NOMO-1 (cell line): ENCODE measurements around the gene SETBP1.

Source experiments
- DNase-seq, 2 experiments: peaks; one replicate each; lab custom pipeline; 2025; ENCODE audit not compliant: unreplicated experiment in 2 of 2; lab: John Stamatoyannopoulos, UW

Gene SETBP1

DNA sequence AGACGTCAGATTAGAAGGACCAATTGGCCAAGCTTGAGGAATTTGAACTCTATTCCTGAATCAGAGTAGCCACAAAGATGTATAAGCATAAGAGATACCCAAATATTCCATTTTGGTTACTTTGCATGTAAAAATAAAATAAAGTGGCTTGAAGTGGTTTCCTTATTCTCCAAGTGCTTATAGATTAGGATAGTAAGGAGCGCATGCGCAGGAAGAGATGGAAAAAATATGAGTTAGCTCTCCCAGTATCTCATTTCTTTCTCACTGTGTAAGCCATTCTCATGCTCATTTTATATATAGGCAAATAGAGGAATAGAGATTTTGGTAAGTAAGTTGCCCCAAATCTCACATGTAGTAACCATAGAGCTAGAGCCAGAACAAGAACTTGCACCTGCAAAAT lies 241.3 kb downstream of the SETBP1 start:
- no peak for DNase-seq

DNA sequence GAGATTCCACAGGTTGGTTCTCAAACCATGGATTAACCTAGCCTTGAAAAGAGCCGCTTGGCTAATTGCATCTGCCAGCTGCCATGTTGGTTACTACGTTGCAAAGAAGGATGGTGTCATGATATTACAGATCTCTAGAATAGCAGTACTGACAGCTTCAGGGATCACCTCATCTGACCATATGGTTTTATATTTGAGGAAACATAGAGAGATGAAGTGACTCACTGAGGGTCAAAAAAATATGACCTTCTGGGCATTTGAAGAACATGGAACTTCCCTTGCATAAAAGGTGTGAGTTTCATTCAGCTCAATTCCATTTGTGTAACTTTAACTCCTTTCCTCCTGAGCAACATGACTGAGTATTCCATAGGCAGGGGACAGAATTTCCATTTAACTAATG lies 242.3 kb downstream of the SETBP1 start:
- no peak for DNase-seq

DNA sequence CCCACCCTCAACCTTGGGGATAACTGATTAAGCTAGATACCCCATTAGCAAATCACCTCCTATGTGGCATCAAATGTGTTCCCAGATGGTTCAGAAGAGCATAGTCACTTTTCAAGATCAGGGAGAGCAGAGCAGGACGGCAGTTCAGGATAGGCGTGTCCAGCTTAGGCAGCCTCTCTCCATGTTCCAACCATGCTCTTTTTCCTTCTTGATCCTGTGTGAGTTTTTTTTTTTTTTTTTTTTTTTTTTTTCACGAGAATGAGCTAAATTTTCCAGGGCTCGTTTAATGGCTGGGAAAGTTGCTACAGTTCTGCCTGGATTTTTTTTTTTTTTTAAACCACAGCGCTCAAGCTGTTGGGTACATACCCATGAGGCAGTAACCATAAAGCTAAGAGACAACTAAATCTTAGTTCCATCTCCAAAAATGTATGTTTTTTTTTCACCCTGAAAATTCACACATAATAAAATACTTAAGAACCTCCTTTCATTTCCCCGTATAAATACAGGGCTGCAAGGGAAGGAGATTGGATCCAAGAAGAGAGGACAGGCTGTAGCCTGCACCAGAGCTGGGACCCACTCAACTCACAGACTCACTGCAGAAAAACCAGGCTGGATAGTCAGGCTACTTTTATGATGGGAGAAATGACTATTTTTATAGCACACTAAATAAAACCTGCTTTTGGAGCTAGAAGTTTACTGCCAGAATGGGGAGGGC lies 244.3 kb downstream of the SETBP1 start:
- no peak for DNase-seq

DNA sequence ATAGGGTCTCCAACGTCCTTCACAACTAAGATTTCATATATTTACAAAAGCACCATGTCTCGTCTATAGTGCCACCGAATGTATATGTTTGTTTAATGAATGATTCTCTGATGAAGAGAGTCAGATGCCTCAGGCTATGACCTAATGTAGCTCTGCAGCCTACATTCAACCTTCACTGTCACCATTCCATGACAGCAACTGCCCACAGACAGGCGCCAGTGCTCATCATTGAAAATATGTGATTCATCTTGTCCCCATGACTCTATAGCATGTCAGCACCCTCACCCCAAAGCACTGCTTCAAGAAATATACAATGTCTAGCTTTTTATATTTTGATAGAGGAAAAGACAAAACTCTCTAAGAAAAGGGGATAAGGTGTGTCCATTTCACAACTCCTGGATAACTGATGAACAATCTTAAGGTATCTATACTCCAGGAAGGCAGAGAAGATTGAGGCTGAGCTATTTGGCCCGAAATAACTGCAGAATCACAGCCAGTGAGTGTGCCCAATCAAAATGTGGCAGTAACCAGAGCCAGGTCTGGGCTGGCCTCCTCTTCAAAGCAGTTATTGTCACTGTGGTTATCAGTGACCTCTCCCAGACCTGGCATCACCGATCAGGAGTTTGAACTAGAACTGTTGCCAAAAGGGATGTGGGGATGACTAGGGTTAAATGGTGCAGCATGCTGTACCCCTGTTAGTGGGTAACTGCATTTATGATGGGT lies 246.6 kb downstream of the SETBP1 start:
- no peak for DNase-seq

DNA sequence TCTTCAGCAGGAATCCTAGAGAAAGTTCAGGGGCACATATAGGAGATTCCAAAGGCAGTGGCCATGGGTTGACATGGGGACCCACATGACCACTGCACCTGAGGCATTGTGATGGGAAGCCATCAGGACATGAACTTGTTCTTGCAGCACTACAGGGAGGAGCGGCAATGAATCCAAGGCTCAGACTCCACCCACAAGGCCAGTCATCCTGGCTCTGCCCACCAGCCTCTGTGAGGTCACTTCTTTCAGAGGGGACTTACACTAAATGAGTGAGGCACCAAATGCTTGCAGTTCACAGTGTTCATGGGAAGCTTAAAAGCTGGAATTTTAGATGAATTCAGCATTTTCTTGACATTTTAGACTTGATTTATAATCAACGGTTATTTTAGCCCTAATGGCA lies 254.2 kb downstream of the SETBP1 start:
- DNase-seq, result no peak

DNA sequence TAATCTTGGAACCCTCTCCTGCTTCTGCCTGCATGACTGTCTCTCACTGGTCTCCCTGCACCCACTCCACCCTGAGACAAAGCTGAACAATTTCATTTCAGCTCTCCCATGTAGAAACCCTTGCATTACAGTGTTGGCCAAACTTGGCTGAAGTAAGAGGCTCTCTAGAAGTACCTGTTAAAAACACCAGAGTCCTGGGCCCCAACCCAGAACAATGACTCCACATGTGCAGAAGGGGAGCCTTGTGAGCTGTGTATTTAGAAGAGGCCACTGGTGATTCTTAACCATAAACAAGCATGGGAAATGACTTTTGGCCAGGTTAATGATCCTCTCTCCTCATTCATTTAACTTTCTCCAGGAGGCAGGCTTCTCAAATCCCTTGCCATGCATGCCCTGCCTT lies 254.8 kb downstream of the SETBP1 start:
- DNase-seq, result no peak

DNA sequence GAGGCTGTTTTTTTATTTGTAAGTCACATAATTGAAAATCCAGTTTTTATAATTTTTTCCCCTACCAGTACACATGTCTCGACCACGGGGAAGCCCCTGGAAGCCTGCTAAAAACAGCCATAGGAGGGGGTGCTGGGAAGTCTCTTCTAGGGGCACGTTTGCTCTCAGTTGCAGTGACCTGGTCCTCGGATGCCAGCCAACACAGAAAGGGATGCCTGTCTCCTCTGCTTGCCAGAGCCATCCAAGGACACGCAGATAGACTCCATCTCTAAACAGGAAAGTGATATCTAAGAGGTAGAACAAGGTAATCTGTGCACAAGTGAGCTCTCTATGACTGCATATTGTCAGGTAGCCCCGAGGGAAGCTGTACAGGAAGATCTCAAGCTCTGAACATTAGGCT lies 255.8 kb downstream of the SETBP1 start:
- no peak for DNase-seq

DNA sequence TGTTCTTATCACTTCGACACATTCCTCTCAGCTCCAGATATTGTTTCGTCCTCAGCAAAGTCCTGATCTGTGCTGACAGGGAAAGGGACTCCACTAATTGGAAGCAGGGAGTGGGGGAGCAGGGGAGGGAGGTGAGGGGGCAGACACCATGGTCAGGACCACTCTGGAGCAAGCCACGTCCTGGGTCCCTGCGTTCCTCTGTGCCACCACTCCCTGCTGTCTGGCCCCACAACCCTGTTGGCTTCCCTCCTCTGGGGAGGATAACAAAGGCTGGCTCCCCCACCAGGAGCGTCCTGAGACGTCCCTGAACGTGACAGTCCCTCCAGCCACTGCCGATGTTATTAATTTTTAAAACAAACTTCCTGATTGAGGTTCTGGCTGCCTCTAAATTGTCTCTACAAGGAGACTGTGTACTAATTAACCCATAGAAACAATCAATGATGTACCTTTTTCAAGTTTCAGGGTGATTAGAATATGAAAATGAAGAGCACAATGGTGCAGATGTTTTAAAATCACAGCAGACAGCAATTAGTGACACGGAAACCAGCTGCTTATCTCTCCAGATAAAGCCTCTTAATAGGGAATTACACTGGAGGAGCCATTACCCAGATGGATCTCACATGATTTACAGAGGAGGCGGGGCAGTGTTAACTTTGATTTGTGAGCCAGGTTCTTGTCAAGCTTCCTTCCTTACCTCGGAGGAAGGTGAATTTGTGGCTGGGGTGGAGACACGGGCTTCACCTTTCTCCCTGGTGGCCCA lies 257.5 kb downstream of the SETBP1 start:
- DNase-seq, result no peak

DNA sequence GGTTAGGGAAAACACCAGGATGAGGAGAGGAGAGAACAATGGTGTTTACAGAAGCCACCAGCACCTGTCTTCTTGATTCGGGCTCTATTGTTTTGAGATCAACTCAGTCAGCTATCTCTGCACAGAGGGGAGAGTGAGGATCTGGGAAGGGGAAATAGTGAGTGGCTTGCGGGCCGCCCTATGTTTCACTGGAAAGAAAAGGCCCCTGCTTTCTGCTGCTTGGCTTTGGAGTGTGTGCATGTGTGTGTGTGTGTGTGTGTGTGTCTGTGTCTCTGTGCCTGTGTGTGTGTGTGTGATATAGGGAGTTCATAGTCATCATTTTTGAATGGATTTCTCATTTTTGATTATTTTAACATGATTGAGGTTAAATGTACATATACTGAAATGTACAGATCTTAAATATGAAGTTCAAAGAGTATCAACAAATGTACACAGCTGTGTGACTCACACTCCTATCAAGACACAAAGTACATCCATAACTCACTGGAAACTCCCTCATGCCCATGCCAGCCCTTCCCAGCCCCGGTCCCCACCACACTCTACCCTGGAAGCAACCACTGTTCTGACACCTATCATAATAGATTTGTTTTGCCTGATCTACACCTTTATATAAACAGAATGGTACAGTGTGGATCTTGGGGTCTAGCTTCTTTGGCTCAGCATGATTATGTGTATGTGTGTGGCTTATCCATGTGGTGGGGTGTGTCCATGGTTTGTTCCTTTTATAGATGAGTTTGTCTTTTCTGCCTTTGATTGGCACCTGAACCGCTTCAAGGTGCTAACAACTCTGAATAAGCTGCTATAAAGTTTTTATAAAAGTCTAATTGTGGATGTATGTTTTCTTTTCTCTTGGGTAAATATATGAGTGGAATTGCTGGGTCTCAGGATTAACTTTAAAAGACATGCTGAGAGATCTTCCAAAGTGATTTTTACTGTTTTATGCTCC lies 258.3 kb downstream of the SETBP1 start:
- DNase-seq, result no peak

DNA sequence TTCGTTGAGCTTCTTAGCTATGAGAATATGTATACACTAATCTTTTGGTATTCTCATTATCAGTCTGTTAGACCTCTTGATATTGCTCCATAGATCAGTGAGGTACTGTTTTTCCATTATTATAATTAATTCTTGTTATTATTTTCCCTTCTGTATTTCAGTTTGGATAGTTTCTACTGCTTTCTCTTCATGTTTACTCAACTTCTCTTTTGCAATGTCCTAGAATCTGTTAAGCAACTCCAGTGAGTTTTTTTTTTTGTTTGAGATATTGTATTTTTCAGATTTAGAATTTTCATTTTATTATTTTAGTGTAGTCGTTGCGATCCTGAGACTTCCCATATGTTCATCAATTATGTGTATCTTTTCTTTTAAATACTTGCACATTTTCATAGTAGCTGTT lies 260.8 kb downstream of the SETBP1 start:
- DNase-seq, result peak in 1 of 2 experiments; percentile 25

DNA sequence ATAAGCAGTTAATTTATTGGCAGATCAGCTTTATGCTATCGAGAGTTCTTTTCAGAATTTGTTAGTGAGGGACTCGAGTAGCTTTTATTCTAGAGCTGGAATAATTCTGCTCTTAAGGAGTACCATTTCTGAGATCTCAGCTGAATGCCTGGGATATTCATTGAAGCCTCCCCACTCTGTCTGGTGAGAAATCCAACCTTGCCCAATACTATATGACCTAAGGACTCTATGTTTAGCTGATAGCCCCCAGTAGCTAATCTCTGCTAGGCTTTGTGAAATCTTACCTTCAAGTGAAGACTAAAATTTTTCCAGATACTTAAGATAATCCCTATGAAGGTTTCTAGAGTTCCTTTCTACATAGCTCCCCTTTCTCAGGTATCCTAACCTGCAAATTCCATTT lies 261.4 kb downstream of the SETBP1 start:
- DNase-seq, result no peak

DNA sequence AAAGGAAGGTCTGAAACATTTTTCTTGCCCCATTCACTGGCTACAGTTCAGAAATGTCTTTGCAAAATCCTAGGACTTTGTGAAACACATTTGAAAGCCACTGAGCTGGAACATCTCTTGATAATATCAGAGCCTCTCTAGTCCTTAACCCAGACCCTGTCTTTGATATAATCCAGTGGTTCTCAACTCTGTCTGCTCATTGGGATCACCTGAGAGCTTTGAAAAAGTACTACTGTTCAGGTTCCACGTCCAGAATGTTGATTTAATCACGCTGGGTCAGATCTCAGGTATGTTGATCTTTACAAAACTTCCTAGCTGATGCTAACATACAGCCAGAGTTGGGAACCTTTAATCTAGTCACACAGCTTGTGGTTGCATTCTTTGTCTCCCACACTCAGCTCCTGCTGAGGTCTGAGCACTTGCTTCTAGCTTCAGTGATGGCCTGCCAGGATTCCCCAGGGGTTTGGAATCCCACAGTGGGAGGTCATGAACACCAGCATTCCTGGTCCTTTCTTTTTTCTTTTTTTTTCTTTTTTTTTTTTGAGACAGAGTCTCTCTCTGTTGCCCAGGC lies 262.7 kb downstream of the SETBP1 start:
- no peak for DNase-seq

DNA sequence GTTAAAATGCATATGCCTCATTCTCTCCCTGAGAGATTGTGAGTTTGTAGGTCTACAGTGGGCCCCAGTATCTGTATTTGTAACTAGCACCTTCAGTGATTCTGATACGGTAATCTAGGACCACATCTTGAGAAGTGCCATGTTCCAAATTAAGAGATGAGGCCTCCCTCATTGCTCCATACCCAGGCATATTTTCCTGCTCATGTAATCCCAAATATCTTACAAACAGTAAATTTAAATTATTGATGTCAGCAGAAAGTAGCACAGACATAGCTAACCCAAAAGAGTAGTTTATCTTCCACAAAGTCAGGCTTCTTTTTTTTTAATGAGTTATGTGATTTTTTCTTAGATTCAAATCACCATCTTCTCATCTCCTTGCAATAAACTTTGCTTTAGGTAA lies 263.8 kb downstream of the SETBP1 start:
- no peak for DNase-seq

DNA sequence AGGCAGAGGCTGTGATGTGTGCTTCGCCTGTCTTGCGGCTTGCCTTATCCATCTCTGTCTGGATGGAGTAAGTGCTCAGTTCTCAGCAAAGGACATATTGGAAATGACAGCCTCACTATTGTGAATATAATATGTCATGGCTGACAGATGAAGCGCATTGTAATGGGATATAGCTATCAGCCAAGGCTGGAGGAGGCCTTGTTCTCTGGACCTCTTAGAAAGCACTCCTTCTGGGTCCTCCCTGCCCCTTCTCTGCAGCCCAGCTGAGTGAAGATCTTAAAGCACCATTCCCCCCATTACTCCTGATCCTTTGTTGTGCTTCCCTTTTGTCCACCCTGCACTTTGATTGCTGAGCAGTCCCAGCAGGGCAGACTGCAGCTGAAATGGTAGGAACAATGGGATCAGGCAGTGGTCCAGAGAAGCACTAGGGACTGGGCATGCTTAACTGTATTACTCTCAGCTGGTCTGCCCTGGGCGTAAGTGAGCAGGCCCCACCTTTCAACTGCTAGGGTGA lies 265.3 kb downstream of the SETBP1 start:
- DNase-seq, result no peak

DNA sequence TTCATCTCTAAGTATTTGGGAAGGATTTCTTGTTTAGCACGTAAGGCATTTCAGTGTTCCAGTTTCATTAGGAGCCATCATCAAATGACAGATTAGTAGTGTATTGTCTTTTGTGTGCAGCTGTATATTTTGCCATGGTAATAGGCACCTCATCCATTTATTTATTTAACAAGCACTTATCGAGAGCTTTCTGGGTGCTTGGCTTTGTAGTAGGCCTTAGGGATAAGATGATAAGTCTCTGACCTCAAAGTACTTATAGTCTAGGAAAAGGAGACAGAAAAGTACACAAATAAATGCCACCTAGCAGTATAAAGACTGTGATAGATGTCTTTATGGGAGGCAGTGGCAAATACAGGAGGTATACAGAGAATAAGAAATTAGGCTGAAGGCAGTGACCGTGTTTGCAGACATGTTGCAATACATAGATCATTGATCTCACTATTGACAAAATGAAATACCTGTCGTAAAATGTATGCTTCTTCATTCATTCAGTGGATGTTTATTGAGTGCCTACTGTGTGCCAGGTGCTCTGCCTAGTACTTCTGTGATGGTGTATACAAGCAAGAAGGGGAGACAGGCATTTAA lies 265.9 kb downstream of the SETBP1 start:
- DNase-seq, result no peak

DNA sequence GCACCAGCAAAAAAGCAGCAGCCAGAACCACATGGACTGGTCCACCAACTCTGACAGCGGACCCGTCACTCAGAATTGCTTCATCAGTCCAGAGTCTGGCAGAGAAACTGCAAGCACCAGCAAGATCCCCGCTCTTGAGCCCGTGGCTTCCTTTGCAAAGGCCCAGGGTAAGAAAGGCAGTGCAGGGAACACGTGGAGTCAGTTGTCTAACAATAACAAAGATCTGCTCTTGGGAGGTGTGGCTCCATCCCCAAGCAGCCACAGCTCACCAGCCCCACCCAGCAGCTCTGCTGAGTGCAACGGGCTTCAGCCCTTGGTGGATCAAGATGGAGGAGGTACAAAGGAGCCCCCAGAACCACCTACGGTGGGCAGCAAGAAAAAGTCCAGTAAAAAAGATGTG lies 269.3 kb downstream of the SETBP1 start:
- no peak for DNase-seq

DNA sequence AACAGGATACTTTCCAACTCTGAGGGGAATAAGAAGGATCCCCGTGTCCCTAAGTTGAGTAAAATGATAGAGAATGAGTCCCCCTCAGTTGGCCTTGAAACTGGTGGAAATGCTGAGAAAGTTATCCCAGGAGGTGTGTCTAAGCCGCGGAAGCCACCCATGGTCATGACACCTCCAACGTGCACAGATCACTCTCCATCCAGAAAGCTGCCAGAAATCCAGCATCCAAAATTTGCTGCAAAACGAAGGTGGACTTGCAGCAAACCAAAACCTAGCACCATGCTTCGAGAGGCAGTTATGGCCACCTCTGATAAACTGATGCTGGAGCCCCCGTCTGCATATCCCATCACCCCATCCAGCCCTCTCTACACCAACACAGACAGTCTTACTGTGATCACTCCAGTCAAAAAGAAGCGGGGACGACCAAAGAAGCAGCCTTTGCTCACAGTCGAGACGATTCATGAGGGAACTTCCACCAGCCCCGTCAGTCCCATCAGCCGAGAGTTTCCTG lies 270.1 kb downstream of the SETBP1 start:
- DNase-seq, result no peak

DNA sequence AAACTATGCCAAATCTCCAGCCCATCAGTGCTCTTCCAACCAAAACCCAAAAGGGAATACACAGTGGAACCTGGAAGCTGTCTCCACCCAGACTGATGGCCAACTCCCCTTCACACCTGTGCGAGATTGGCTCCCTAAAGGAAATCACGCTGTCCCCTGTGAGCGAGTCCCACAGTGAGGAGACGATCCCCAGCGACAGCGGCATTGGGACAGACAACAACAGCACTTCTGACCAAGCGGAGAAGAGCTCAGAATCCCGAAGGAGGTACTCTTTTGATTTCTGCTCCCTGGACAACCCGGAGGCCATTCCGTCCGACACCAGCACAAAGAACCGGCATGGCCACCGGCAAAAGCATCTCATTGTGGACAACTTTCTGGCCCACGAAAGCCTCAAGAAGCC lies 271.1 kb downstream of the SETBP1 start:
- DNase-seq, result no peak

DNA sequence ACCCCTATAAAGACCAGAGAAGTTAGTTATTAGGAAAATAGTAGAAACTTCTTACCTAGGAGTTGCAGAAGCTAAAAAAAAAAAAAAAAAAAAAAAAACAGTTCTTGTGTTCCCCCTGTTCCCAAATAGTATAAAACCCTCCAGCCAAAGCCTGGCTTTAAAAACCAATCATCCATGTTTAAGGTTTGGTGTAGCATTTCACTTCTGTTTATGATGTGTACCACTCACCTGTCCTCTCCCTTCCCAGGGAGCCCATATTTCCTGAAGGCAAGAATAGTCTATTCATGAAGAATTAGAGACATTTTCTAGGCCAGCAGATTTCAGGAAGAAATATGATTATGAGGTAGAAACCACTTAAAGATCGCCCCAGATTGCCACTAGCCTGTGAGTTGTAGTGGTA lies 273.6 kb downstream of the SETBP1 start:
- DNase-seq, result no peak

DNA sequence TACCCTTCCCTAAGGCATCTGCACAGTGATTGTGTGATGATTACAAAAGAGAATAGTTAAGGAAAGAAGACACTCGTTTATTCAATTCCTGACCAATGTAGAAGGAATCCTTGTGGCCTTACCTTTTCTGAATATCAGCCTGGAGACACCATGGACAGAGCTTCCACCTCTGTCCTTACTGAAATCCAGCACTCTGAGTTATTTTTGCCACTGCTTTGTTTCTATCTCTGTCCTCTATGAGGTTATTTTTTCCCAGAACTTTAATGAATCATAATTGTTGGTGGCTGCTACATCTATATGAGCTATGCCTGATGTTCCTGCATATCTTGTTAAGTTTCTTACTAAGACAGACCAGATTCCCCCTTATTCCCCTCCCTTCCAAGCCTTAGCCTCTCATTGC lies 275.1 kb downstream of the SETBP1 start:
- DNase-seq, result no peak
